Lower lobe of right lung (tissue), 2 donors: ENCODE measurements around the gene TPRA1. TPM values are rescaled to one million over a fixed set of nuclear protein-coding genes. Genes with fewer than 3 reads are reported as not detected.

ENCODE experiments used
- ATAC-seq, 2 donors: fragments of 200-7000 bp; cut with Tn5 transposase; one replicate each; pipeline ENCODE4 v1.9.1; 2020 to 2022; ENCODE audit warnings: mild to moderate bottlenecking in 2 of 2, moderate library complexity in 2 of 2
- DNase-seq: peaks from one replicate; pipeline ENCODE4 v3.0.0-alpha.2; 2020
- H3K27ac ChIP-seq: fragments of 200-600 bp; one replicate; pipeline ENCODE4 v1.8.0; 2022
- H3K27me3 ChIP-seq: fragments of 200-600 bp; one replicate; pipeline ENCODE4 v1.8.0; 2022; ENCODE audit warnings: low read depth
- H3K36me3 ChIP-seq: fragments of 200-600 bp; one replicate; pipeline ENCODE4 v1.8.0; 2022; ENCODE audit warnings: mild to moderate bottlenecking
- H3K4me1 ChIP-seq: fragments of 200-600 bp; one replicate; pipeline ENCODE4 v1.8.0; 2022
- H3K4me3 ChIP-seq: fragments of 200-600 bp; one replicate; pipeline ENCODE4 v1.8.0; 2022; ENCODE audit warnings: mild to moderate bottlenecking
- H3K9me3 ChIP-seq: fragments of 200-600 bp; one replicate; pipeline ENCODE4 v1.8.0; 2022
- intact Hi-C: fragments of 100-400 bp; cut with DNase I; formaldehyde crosslinking; loops from one replicate; pipeline ENCODE4 v1.11.0; 2022
- microRNA-seq: library from miRNA; unstranded; fragments of <30 nt; microRNA quantifications from one replicate; pipeline ENCODE4 v1.2.0, GENCODE V29; 2020; ENCODE audit warnings: borderline number of aligned reads
- total RNA-seq: library from RNA; stranded (reverse); fragmentation: NEBNext Ultra II Directional; extraction: Animal tissue kit (Norgen Biotek cat#: 25700); gene quantifications from one replicate; pipeline ENCODE4 v1.2.1, GENCODE V29; 2021
- TF ChIP-seq, protein P1 (sequence below): fragments of 200-600 bp; IDR thresholded peaks from one replicate; pipeline ENCODE4 v1.8.0; 2022; ENCODE audit warnings: antibody characterized with exemption, mild to moderate bottlenecking
- donor health status: DM: no; HTN: yes; CAD: no; lungs with severe emphysema.

Gene TPRA1
- total RNA-seq, 1 donor from 2014 or later, result 38.8 TPM

DNA sequence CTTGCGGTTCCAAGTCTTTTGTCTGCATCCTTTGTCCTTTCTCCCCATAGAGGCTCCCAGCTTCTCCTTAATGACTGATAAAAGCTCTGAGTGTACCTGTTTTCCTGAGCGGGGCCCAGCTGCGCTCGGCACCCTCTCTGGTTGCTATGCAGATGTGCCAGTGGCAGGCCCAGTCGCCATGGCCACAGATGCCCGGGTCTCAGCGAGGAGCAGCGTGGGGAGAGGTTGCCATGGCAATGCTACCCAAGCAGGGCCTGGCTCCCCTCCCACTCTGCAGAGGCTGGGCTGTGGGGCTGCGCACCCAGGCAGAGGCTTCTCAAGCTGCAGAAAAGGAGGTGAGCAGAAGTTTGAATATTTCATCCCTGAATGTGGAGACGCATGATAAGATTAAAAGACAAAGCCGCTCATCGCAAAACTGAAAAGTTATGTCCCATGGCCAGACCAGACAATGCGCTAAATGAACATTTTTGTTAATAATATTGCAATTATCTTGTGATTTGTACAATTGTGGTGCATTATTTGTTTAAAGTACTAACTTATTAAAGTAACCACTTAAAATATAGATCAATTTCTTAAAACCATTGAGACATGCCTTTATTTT, 66.1 kb downstream of the TPRA1 start:
- DNase-seq, result no peak
- ATAC-seq, result no peak
- no peak overlapping the region for H3K4me3 ChIP-seq
- H3K36me3 ChIP-seq, result no peaks in the 10 kb centered on the region
- no peaks in the 10 kb centered on the region for H3K4me1 ChIP-seq
- intact Hi-C loops, result no loop called here
- TF ChIP-seq, protein P1, sequence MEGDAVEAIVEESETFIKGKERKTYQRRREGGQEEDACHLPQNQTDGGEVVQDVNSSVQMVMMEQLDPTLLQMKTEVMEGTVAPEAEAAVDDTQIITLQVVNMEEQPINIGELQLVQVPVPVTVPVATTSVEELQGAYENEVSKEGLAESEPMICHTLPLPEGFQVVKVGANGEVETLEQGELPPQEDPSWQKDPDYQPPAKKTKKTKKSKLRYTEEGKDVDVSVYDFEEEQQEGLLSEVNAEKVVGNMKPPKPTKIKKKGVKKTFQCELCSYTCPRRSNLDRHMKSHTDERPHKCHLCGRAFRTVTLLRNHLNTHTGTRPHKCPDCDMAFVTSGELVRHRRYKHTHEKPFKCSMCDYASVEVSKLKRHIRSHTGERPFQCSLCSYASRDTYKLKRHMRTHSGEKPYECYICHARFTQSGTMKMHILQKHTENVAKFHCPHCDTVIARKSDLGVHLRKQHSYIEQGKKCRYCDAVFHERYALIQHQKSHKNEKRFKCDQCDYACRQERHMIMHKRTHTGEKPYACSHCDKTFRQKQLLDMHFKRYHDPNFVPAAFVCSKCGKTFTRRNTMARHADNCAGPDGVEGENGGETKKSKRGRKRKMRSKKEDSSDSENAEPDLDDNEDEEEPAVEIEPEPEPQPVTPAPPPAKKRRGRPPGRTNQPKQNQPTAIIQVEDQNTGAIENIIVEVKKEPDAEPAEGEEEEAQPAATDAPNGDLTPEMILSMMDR, result no peak
- no peaks in the 10 kb centered on the region for H3K9me3 ChIP-seq
- H3K27ac ChIP-seq, result no peak overlapping the region
- no peaks in the 10 kb centered on the region for H3K27me3 ChIP-seq

Small RNAs within 50 kb of the gene (microRNA-seq; reads per million reads assigned to microRNA genes)
- not detected for gene MIR6825
- gene MIR7976, result not detected

Other genes starting within 250 kb of the TPRA1 start
- gene MCM2, start 7.7 kb upstream of the TPRA1 start, total RNA-seq, result 6.1 TPM
- gene PODXL2, start 38.5 kb upstream of the TPRA1 start, total RNA-seq, result 2.2 TPM
- 56.6 TPM for gene ABTB1, start 82.2 kb upstream of the TPRA1 start, total RNA-seq
- 132 TPM for gene MGLL, start 231.8 kb upstream of the TPRA1 start, total RNA-seq